Fibroblast of villous mesenchyme (primary cell): ENCODE measurements around the gene RGS6. TPM values are rescaled to one million over a fixed set of nuclear protein-coding genes. Genes with fewer than 3 reads are reported as not detected.

Experiments used
- DNase-seq: peaks from one replicate; pipeline ENCODE4 v3.0.0-alpha.2; 2010; ENCODE audit warnings: low read depth
- H3K4me3 ChIP-seq: 2 replicates; pipeline ENCODE4 v1.5.1; 2011; ENCODE audit warnings: low read depth, mild to moderate bottlenecking, low read length
- CTCF ChIP-seq: IDR thresholded peaks from 2 replicates; pipeline ENCODE4 v1.5.1; 2012; ENCODE audit warnings: low read depth, mild to moderate bottlenecking, low read length; ENCODE audit not compliant: insufficient read depth
- total RNA-seq: library from RNA; depleted of rRNA; stranded (reverse); fragments of >200 nt; gene quantifications from 2 replicates; pipeline ENCODE4 v1.2.3, GENCODE V29; 2012

The RGS6 gene
- total RNA-seq, 1 donor = not detected

DNA sequence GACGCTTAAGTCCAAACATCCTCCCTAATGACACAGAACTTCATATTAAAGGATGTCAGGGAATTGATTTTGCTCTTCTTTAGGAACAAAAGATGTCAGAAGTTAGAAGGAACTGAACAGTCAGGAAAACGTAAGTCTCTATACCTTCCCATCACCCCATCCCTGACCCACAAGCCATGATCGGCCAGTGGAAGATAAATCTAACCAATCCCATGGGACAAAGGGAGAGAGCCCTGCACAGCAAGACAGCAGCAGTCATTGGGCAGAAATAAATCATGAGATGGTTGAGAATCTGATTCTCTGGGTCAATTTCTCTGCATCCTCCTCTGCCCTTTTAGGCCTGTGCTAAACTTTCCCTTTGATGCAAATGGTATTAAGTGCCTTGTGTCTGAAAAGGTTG lies 414.9 kb downstream of the RGS6 start:
- DNase-seq = no peak
- no peak overlapping the region for H3K4me3 ChIP-seq
- no peak for TF ChIP-seq CTCF

GRCh38 chr14:72350215-72350614 lies 418.0 kb downstream of the RGS6 start:
- no peak for DNase-seq
- no peak for TF ChIP-seq CTCF
- no peak overlapping the region for H3K4me3 ChIP-seq

DNA sequence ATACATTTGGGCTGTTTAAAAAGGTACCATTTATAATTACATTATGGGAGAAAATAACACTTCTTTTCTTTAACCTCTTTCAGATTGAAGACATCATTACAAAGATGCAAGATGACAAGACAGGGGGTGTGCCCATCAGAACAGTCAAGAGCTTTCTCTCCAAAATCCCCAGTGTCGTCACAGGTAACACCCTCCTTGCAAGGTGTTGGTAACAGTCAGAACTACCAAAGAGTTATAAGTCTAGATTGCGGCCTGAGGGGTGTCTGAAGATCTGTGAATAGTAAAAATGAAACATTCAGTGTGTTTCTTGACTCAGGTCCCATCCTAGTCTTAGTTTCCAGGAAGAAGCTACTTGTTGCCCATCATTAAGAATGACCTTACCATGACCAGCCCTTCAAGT lies 419.8 kb downstream of the RGS6 start:
- DNase-seq = no peak
- no peak for TF ChIP-seq CTCF
- H3K4me3 ChIP-seq = no peak overlapping the region

DNA sequence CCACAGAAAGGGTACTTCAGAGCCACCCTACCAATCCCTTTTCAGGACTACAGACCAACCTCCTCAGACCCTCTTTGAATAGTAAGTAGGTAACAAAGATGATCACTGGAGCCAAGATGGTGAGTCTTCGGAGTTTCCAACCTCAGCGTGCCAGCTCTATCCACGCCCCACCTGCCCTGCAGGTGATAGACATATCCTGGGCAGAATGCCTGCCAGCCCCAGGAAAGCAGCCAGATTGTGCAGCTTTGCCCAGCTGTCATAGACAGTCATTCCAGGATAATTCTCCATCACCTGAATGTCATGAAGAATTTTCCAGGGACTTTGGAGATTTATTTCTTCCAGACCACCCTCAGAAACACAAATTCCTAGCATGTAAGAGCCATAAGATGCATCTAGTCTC lies 434.4 kb downstream of the RGS6 start:
- H3K4me3 ChIP-seq = no peak overlapping the region
- DNase-seq = no peak
- no peak for TF ChIP-seq CTCF

DNA sequence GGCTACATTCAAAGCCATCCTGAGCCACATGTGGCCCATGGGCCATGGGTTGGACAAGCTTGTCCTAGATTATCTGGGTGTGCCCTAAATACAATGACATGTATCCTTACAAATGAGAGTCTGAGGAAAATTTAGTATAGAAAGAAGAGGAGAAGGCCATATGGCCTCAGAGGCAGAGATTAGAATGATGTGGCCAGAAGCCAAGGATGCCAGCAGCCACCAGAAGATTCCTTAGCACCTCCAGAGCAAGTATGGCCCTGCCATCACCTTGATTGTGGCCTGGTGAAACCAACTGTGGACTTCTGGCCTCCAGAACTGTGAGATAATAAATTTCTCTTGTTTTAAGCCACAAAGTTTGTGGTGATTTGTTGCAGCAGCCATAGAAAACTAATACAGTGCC lies 436.9 kb downstream of the RGS6 start:
- no peak overlapping the region for H3K4me3 ChIP-seq
- TF ChIP-seq CTCF = no peak
- DNase-seq = no peak

DNA sequence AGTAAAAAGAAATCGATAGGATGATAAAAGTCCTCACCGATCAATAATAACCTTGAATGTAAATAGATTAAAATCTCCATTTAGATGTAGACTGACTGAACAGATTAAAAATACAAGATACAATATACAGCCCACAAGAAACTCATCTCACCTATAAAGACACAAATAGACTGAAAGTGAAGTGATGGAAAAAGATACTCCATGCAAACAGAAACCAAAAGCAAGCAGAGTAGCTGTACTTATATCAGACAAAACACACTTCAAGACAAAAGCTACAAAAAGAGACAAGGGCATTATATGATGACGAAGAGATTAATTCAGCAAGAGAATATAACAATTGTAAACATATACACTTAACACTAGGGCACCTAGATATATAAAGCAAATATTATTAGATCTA lies 444.8 kb downstream of the RGS6 start:
- no peak overlapping the region for H3K4me3 ChIP-seq
- TF ChIP-seq CTCF = no peak
- DNase-seq = no peak

DNA sequence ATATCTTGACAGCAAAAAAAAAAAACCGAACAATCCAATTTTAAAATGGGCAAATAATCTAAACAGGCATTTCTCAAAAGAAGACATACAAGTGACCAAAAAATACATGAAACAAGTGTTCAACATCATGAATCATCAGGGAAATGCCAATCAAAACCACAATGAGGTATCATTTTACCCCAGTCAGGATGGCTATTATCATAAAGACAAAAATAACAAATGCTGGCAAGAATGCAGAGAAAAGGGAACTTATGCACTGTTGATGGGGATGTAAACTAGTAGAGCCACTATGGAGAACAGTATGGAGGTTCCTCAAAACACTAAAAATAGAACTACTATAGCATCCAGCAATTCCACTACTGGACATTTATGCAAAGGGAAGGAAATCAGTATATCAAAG lies 448.2 kb downstream of the RGS6 start:
- no peak overlapping the region for H3K4me3 ChIP-seq
- no peak for DNase-seq
- TF ChIP-seq CTCF = no peak
